Caco-2 (cell line): ENCODE measurements around the gene GRID1. TPM values are rescaled to one million over a fixed set of nuclear protein-coding genes. Genes with fewer than 3 reads are reported as not detected.

ENCODE experiments used
- BruUV-seq: library from RNA; stranded (reverse); fragments of 400-500 nt; replicated peaks from 2 replicates; lab custom pipeline; 2021; lab: Mats Ljungman, UMichigan
- CTCF ChIA-PET: fragments of 300-600 bp; sonication (Branson Sonifier 250); formaldehyde crosslinking; loops from one replicate; lab custom pipeline; 2022; ENCODE audit warnings: antibody characterized with exemption; lab: Charles Lee
- POLR2A ChIA-PET: fragments of 300-600 bp; sonication (Branson Sonifier 250); formaldehyde crosslinking; loops from one replicate; lab custom pipeline; 2022; ENCODE audit warnings: antibody characterized with exemption; lab: Charles Lee
- DNase-seq, 2 experiments: peaks; one replicate each; pipeline versions ENCODE4 v3.0.0 to v3.0.0-alpha.2; 2020 to 2022
- H3K27me3 ChIP-seq: replicated peaks from 2 replicates; pipeline ENCODE4 v1.6.0; 2011; ENCODE audit warnings: low read length; ENCODE audit not compliant: control insufficient read depth, insufficient read depth
- H3K36me3 ChIP-seq: 2 replicates; pipeline ENCODE4 v1.5.1; 2011; ENCODE audit warnings: low read length; ENCODE audit not compliant: control insufficient read depth, insufficient read depth
- H3K4me1 ChIP-seq: fragments of 250-450 bp; sonication (Bioruptor Pico); 2 replicates; pipeline ENCODE4 v1.5.1; 2020; ENCODE audit warnings: mild to moderate bottlenecking
- H3K4me3 ChIP-seq: 2 replicates; pipeline ENCODE4 v1.5.1; 2011; ENCODE audit warnings: low read depth, mild to moderate bottlenecking, control low read depth, low read length
- H3K9me3 ChIP-seq: fragments of 250-450 bp; sonication (Bioruptor Pico); 2 replicates; pipeline ENCODE4 v1.5.1; 2020; ENCODE audit warnings: mild to moderate bottlenecking, moderate library complexity
- H3K27ac Mint-ChIP-seq: one replicate; pipeline ENCODE4 v1.8.0; 2022; ENCODE audit warnings: mixed read lengths; ENCODE audit not compliant: unreplicated experiment
- H3K27me3 Mint-ChIP-seq: one replicate; pipeline ENCODE4 v1.8.0; 2022; ENCODE audit warnings: mixed read lengths; ENCODE audit not compliant: insufficient read depth, unreplicated experiment
- H3K36me3 Mint-ChIP-seq: one replicate; pipeline ENCODE4 v1.8.0; 2022; ENCODE audit warnings: mild to moderate bottlenecking, mixed read lengths; ENCODE audit not compliant: insufficient read depth, unreplicated experiment
- H3K4me1 Mint-ChIP-seq: one replicate; pipeline ENCODE4 v1.8.0; 2022; ENCODE audit warnings: low read depth, mixed read lengths; ENCODE audit not compliant: unreplicated experiment
- H3K4me3 Mint-ChIP-seq: one replicate; pipeline ENCODE4 v1.8.0; 2022; ENCODE audit warnings: mild to moderate bottlenecking, moderate library complexity, mixed read lengths; ENCODE audit not compliant: unreplicated experiment
- H3K9me3 Mint-ChIP-seq: one replicate; pipeline ENCODE4 v1.8.0; 2022; ENCODE audit warnings: mixed read lengths; ENCODE audit not compliant: unreplicated experiment
- intact Hi-C: fragments of 100-400 bp; cut with micrococcal nuclease; formaldehyde crosslinking; loops from one replicate; pipeline ENCODE4 v1.10.0; 2022; ENCODE audit not compliant: unreplicated experiment
- total RNA-seq: library from RNA; stranded (reverse); gene quantifications from 2 replicates; pipeline ENCODE4 v1.2.3, GENCODE V29; 2022
- TF ChIP-seq, protein P1 (sequence below), 2 experiments: fragments of 200-600 bp in 1 of 2; IDR thresholded peaks; 1 replicate in 1 of 2; 2 replicates in 1 of 2; pipeline versions ENCODE4 v1.5.1 to v1.8.0; 2011 to 2022; ENCODE audit warnings: antibody characterized with exemption in 1 of 2, control low read depth in 1 of 2, inconsistent platforms in 1 of 2, low read depth in 1 of 2, low read length in 1 of 2, mild to moderate bottlenecking in 1 of 2, moderate library complexity in 1 of 2; ENCODE audit not compliant: insufficient read depth in 1 of 2, severe bottlenecking in 1 of 2, unreplicated experiment in 1 of 2

Gene GRID1
- total RNA-seq, 1 experiment from 2014 or later, result 8.0 TPM

DNA sequence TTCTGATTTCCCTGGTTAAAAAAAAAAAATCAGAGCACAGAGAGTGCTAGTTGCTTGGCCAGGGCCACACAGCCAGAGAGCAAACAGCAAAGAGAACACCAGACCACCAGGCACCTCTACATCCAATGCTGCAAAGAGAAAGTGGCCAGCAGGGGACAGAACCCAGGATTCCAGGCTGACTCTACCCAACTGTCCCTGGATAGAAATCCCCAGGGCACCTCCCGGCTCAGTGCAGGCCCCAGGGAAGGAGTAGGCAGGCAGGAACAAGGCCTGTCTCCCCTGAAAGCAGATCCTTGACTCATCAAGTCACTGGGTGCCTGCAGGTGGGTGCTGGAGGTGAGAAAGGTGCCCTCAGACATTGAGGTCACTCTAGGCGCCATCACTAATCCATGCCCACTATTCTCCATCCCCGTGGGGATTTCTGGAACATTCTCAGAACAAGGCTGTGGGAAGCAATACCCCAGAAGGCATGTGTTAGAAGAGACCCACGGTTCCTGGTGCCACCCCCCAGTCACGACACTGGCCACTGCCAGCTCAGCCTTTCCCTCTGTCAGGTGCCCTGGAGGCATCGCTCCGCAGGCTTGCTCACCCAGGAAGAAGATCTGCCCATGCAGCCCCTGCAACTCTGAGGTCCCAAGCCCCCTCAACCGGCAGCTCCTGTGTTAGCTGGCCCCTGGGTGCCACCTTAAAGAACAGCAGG lies 154.8 kb downstream of the GRID1 start:
- Mint-ChIP-seq H3K27me3 (peaks cover 26% of the 10 kb centered on the region), H3K27ac (no peak overlapping the region), H3K9me3 (no peaks in the 10 kb centered on the region), H3K4me3 (no peak overlapping the region), H3K4me1 (no peaks in the 10 kb centered on the region), H3K36me3 (no peaks in the 10 kb centered on the region)
- ChIA-PET CTCF (no interaction called here), POLR2A (no interaction called here)
- Histone ChIP-seq H3K4me3 (no peak overlapping the region), H3K4me1 (no peaks in the 10 kb centered on the region), H3K9me3 (no peaks in the 10 kb centered on the region), H3K27me3 (no peaks in the 10 kb centered on the region), H3K36me3 (no peaks in the 10 kb centered on the region)
- no peak for DNase-seq
- BruUV-seq, result no TSS peak
- intact Hi-C loops, result no loop called here
- TF ChIP-seq, protein P1, sequence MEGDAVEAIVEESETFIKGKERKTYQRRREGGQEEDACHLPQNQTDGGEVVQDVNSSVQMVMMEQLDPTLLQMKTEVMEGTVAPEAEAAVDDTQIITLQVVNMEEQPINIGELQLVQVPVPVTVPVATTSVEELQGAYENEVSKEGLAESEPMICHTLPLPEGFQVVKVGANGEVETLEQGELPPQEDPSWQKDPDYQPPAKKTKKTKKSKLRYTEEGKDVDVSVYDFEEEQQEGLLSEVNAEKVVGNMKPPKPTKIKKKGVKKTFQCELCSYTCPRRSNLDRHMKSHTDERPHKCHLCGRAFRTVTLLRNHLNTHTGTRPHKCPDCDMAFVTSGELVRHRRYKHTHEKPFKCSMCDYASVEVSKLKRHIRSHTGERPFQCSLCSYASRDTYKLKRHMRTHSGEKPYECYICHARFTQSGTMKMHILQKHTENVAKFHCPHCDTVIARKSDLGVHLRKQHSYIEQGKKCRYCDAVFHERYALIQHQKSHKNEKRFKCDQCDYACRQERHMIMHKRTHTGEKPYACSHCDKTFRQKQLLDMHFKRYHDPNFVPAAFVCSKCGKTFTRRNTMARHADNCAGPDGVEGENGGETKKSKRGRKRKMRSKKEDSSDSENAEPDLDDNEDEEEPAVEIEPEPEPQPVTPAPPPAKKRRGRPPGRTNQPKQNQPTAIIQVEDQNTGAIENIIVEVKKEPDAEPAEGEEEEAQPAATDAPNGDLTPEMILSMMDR (IDR thresholded peaks at IDR 0.05; ENCODE audit: insufficient read depth in 1 of 2, low read depth in 1 of 2, low read length in 1 of 2, severe bottlenecking in 1 of 2, unreplicated experiment in 1 of 2), result no peak

DNA sequence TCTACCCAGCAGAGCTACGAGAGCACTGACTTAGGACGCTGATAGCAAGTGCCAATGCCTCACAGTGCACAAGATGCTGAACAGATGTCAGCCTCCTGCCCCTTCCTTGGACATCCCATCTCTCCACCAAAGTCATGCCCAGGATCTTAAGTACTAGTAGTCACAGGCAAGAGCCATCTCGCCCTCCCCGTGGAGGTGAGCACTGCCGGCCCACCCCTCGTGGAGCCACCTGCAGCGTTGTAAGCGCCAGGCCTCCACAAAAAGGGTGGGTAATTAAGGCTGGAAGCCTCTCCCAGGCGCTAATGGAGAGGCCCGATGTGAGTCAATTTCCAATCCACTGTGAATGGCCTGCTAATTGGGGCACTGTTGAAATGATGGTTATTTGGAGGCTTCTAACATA lies 156.2 kb downstream of the GRID1 start:
- Mint-ChIP-seq H3K27me3 (peaks cover 21% of the 10 kb centered on the region), H3K9me3 (no peaks in the 10 kb centered on the region), H3K36me3 (no peaks in the 10 kb centered on the region), H3K4me1 (no peaks in the 10 kb centered on the region), H3K4me3 (no peak overlapping the region), H3K27ac (no peak overlapping the region)
- intact Hi-C loops, result no loop called here
- Histone ChIP-seq H3K27me3 (no peaks in the 10 kb centered on the region), H3K4me1 (no peaks in the 10 kb centered on the region), H3K36me3 (no peaks in the 10 kb centered on the region), H3K9me3 (no peaks in the 10 kb centered on the region), H3K4me3 (no peak overlapping the region)
- ChIA-PET POLR2A (no interaction called here), CTCF (no interaction called here)
- BruUV-seq, result no TSS peak
- TF ChIP-seq, protein P1 (IDR thresholded peaks at IDR 0.05; ENCODE audit: insufficient read depth in 1 of 2, low read depth in 1 of 2, low read length in 1 of 2, severe bottlenecking in 1 of 2, unreplicated experiment in 1 of 2), result no peak
- no peak for DNase-seq

DNA sequence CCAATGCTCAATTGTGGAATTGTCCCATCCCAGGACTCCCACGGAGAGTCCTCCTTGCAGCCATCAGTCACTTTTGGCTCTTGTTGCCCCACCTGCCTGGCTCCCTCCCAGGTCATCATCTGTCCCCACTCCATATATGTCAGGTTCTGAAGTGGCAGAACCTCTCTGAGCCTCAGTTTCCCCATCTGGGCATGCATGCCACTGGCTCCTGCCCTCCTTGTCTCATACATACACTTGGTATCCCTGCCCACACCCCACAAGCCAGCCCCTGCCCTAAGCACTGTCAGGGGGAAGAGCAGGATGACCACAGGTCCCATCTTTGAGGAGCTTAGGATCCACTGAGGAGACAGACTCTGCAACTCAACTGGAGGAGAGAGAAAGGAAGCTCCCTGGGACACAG lies 156.9 kb downstream of the GRID1 start:
- peaks cover 21% of the 10 kb centered on the region for H3K27me3 Mint-ChIP-seq
- no peaks in the 10 kb centered on the region for H3K4me1 Mint-ChIP-seq
- no peaks in the 10 kb centered on the region for H3K36me3 Mint-ChIP-seq
- TF ChIP-seq, protein P1 (IDR thresholded peaks at IDR 0.05; ENCODE audit: insufficient read depth in 1 of 2, low read depth in 1 of 2, low read length in 1 of 2, severe bottlenecking in 1 of 2, unreplicated experiment in 1 of 2), result no peak
- CTCF ChIA-PET, result no interaction called here
- no peak overlapping the region for H3K27ac Mint-ChIP-seq
- POLR2A ChIA-PET, result no interaction called here
- H3K36me3 ChIP-seq, result no peaks in the 10 kb centered on the region
- no peaks in the 10 kb centered on the region for H3K9me3 ChIP-seq
- no TSS peak for BruUV-seq
- H3K9me3 Mint-ChIP-seq, result no peaks in the 10 kb centered on the region
- H3K4me1 ChIP-seq, result no peaks in the 10 kb centered on the region
- H3K4me3 Mint-ChIP-seq, result no peak overlapping the region
- DNase-seq, result no peak
- no peak overlapping the region for H3K4me3 ChIP-seq
- no peaks in the 10 kb centered on the region for H3K27me3 ChIP-seq
- intact Hi-C loops, result no loop called here
